ENCODE measurements around the gene DDX6.

DDX6 gene

GRCh38 chr11:118791961-118792569, 1.1 kb upstream of the DDX6 start (continued):
- peak; percentile 45; the same call in 1 of the 2 replicates for TF ChIP-seq EGR2 (tag by site-specific recombination; IDR thresholded peaks at IDR 0.05; ENCODE audit: low read depth)
- TF ChIP-seq ZNF544 (tag by site-specific recombination; IDR thresholded peaks at IDR 0.05): no peak
- no peak for TF ChIP-seq ZFP69B (tag by site-specific recombination; IDR thresholded peaks at IDR 0.05)
- TF ChIP-seq GLIS2 (tag by site-specific recombination; IDR thresholded peaks at IDR 0.05): peak; percentile 92
- TF ChIP-seq ZNF791 (tag by site-specific recombination; IDR thresholded peaks at IDR 0.05): no peak
- peak; percentile 49 for TF ChIP-seq GLIS1 (tag by site-specific recombination; IDR thresholded peaks at IDR 0.05)
- no peak for TF ChIP-seq ZNF391 (tag by site-specific recombination; IDR thresholded peaks at IDR 0.05; ENCODE audit: borderline replicate concordance, low read depth)
- no peak for TF ChIP-seq ZNF792 (tag by site-specific recombination; IDR thresholded peaks at IDR 0.05)
- TF ChIP-seq, protein P1, sequence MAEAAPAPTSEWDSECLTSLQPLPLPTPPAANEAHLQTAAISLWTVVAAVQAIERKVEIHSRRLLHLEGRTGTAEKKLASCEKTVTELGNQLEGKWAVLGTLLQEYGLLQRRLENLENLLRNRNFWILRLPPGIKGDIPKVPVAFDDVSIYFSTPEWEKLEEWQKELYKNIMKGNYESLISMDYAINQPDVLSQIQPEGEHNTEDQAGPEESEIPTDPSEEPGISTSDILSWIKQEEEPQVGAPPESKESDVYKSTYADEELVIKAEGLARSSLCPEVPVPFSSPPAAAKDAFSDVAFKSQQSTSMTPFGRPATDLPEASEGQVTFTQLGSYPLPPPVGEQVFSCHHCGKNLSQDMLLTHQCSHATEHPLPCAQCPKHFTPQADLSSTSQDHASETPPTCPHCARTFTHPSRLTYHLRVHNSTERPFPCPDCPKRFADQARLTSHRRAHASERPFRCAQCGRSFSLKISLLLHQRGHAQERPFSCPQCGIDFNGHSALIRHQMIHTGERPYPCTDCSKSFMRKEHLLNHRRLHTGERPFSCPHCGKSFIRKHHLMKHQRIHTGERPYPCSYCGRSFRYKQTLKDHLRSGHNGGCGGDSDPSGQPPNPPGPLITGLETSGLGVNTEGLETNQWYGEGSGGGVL (tag by site-specific recombination; IDR thresholded peaks at IDR 0.05): peak; percentile 65

- H3K27ac ChIP-seq (ENCODE audit: extremely low read depth, low read depth, low read length): peak overlapping the region; percentile 97
- peak overlapping the region; percentile 97 for H3K4me3 ChIP-seq (ENCODE audit: low read depth, low read length)
- ChIA-PET CTCF (interaction anchor here (0.7 to 2.8 kb wide), 6 partner anchors 11 to 177 kb away, joined by 3 to 9 read pairs (median 4); no protein-coding TSS in a partner anchor), POLR2A (interaction anchor here (0.5 to 3.2 kb wide), 14 partner anchors 9 to 544 kb away, joined by 3 to 17 read pairs (median 6); partner anchors contain the start of genes HMBS, PHLDB1 and RNF26)
- H3K4me1 ChIP-seq (ENCODE audit: control insufficient read depth, insufficient read depth, low read length): peaks cover 9% of the 10 kb centered on the region
- H3K36me3 ChIP-seq (ENCODE audit: control insufficient read depth in 2 of 2, insufficient read depth in 1 of 2, low read length in 2 of 2): peaks cover 0 to 7% of the 10 kb centered on the region in 2 experiments; a peak in 2 of 3 replicates
- no peaks in the 10 kb centered on the region for H3K9me3 ChIP-seq (ENCODE audit: control insufficient read depth, insufficient read depth, low read depth, low read length)
- TF ChIP-seq ZNF510 (tag by site-specific recombination; IDR thresholded peaks at IDR 0.05; ENCODE audit: insufficient replicate concordance) (no peak), WT1 (tag by site-specific recombination; IDR thresholded peaks at IDR 0.05) (0 out of 2 replicates have a peak, but pooled peaks have one; percentile 9), ZBTB7A (tag by site-specific recombination; IDR thresholded peaks at IDR 0.05; ENCODE audit: low read depth) (0 out of 2 replicates have a peak, but pooled peaks have one; percentile 43), ZBTB20 (tag by site-specific recombination; IDR thresholded peaks at IDR 0.05) (peak; percentile 36; the same call in 1 of the 2 replicates), ZNF23 (tag by site-specific recombination; IDR thresholded peaks at IDR 0.05; ENCODE audit: borderline replicate concordance) (no peak), ZNF843 (tag by site-specific recombination; IDR thresholded peaks at IDR 0.05) (peak; percentile 36), ZNF426 (tag by site-specific recombination; IDR thresholded peaks at IDR 0.05) (no peak), ZNF248 (tag by site-specific recombination; IDR thresholded peaks at IDR 0.05) (no peak), ZNF132 (tag by site-specific recombination; IDR thresholded peaks at IDR 0.05; ENCODE audit: borderline replicate concordance) (no peak), ZNF560 (tag by site-specific recombination; IDR thresholded peaks at IDR 0.05; ENCODE audit: borderline replicate concordance) (no peak), ZNF747 (tag by site-specific recombination; IDR thresholded peaks at IDR 0.05) (no peak), PRDM4 (tag by site-specific recombination; IDR thresholded peaks at IDR 0.05) (no peak), ZNF354C (tag by site-specific recombination; IDR thresholded peaks at IDR 0.05; ENCODE audit: borderline replicate concordance, low read depth) (no peak), IKZF3 (tag by site-specific recombination; IDR thresholded peaks at IDR 0.05) (no peak), KLF8 (tag by site-specific recombination; IDR thresholded peaks at IDR 0.05) (0 out of 2 replicates have a peak, but pooled peaks have one; percentile 14), ZNF76 (tag by site-specific recombination; IDR thresholded peaks at IDR 0.05; ENCODE audit: borderline replicate concordance, low read depth) (peak; percentile 32; the same call in 1 of the 2 replicates), SP3 (tag by site-specific recombination; IDR thresholded peaks at IDR 0.05) (no peak), ZBTB8A (tag by site-specific recombination; IDR thresholded peaks at IDR 0.05) (peak; percentile 9)
- TF ChIP-seq, protein P2, sequence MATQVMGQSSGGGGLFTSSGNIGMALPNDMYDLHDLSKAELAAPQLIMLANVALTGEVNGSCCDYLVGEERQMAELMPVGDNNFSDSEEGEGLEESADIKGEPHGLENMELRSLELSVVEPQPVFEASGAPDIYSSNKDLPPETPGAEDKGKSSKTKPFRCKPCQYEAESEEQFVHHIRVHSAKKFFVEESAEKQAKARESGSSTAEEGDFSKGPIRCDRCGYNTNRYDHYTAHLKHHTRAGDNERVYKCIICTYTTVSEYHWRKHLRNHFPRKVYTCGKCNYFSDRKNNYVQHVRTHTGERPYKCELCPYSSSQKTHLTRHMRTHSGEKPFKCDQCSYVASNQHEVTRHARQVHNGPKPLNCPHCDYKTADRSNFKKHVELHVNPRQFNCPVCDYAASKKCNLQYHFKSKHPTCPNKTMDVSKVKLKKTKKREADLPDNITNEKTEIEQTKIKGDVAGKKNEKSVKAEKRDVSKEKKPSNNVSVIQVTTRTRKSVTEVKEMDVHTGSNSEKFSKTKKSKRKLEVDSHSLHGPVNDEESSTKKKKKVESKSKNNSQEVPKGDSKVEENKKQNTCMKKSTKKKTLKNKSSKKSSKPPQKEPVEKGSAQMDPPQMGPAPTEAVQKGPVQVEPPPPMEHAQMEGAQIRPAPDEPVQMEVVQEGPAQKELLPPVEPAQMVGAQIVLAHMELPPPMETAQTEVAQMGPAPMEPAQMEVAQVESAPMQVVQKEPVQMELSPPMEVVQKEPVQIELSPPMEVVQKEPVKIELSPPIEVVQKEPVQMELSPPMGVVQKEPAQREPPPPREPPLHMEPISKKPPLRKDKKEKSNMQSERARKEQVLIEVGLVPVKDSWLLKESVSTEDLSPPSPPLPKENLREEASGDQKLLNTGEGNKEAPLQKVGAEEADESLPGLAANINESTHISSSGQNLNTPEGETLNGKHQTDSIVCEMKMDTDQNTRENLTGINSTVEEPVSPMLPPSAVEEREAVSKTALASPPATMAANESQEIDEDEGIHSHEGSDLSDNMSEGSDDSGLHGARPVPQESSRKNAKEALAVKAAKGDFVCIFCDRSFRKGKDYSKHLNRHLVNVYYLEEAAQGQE (tag by site-specific recombination; IDR thresholded peaks at IDR 0.05): peak; percentile 19; the same call in 1 of the 2 replicates
These were observed 430 bp downstream of the DDX6 start for GRCh38 chr11:118790357-118791110.

Data from HEK293 (cell line).